H1 (cell line): ENCODE measurements around the gene SPATA21. TPM values are rescaled to one million over a fixed set of nuclear protein-coding genes. Genes with fewer than 3 reads are reported as not detected.

Experiments
- CTCF ChIA-PET: fragments of 300-600 bp; sonication (Branson Sonifier 250); formaldehyde crosslinking; loops from one replicate; lab custom pipeline; 2021; ENCODE audit not compliant: partially characterized antibody; lab: Charles Lee
- POLR2A ChIA-PET: fragments of 300-600 bp; sonication (Branson Sonifier 250); formaldehyde crosslinking; loops from one replicate; lab custom pipeline; 2021; ENCODE audit warnings: inconsistent platforms; ENCODE audit not compliant: partially characterized antibody; lab: Charles Lee
- DNase-seq, 2 experiments: peaks; one replicate each; pipeline versions ENCODE4 v3.0.0 to v3.0.0-alpha.2; 2010 to 2022; ENCODE audit warnings: low spot score in 2 of 2, low read depth in 1 of 2, mixed read lengths in 1 of 2
- FAIRE-seq: peaks from 2 replicates; lab custom pipeline; 2011; peaks lifted over from hg19 to GRCh38; lab: Jason Lieb, UNC
- H2AFZ ChIP-seq: 2 replicates; pipeline ENCODE4 v1.8.1; 2012; ENCODE audit warnings: low read length, inconsistent platforms
- H2AK5ac ChIP-seq: 2 replicates; pipeline ENCODE4 v1.6.1; 2013; ENCODE audit warnings: low read depth, low read length
- H2BK120ac ChIP-seq: replicated peaks from 2 replicates; pipeline ENCODE3; 2013; ENCODE audit warnings: low read depth, low read length, inconsistent platforms
- H2BK12ac ChIP-seq: 2 replicates; pipeline ENCODE4 v1.6.1; 2013; ENCODE audit warnings: low read depth, low read length
- H2BK15ac ChIP-seq: 2 replicates; pipeline ENCODE4 v1.6.1; 2013; ENCODE audit warnings: low read length
- H2BK20ac ChIP-seq: 2 replicates; pipeline ENCODE4 v1.6.1; 2013; ENCODE audit warnings: low read length
- H2BK5ac ChIP-seq: 2 replicates; pipeline ENCODE4 v1.6.1; 2013; ENCODE audit warnings: low read depth, low read length
- H3K14ac ChIP-seq: 2 replicates; pipeline ENCODE4 v1.6.1; 2013; ENCODE audit warnings: inconsistent platforms; ENCODE audit not compliant: insufficient read length
- H3K18ac ChIP-seq: 2 replicates; pipeline ENCODE4 v1.6.1; 2013; ENCODE audit warnings: low read length; ENCODE audit errors: extremely low read depth
- H3K23ac ChIP-seq: 2 replicates; pipeline ENCODE4 v1.6.1; 2013; ENCODE audit warnings: inconsistent platforms; ENCODE audit not compliant: insufficient read length
- H3K23me2 ChIP-seq: 2 replicates; pipeline ENCODE4 v1.6.1; 2013; ENCODE audit warnings: low read depth, low read length
- H3K27ac ChIP-seq: 2 replicates; pipeline ENCODE4 v1.6.1; 2011; ENCODE audit warnings: low read depth, low read length, inconsistent platforms
- H3K27me3 ChIP-seq, 4 experiments: replicated peaks in 1 of 4; 1 replicate in 1 of 4; 2 replicates in 3 of 4; pipeline versions ENCODE4 v1.6.1 to v1.8.1; 2011 to 2013; ENCODE audit warnings: low read length in 3 of 4, mild to moderate bottlenecking in 3 of 4, inconsistent platforms in 2 of 4, mixed read lengths in 2 of 4, moderate library complexity in 1 of 4; ENCODE audit not compliant: control insufficient read depth in 3 of 4, insufficient read depth in 3 of 4; ENCODE audit errors: extremely low read depth in 1 of 4
- H3K36me3 ChIP-seq, 4 experiments: 2 replicates each; pipeline versions ENCODE4 v1.6.1 to v1.8.1; 2011 to 2013; ENCODE audit warnings: mild to moderate bottlenecking in 4 of 4, low read length in 3 of 4, moderate library complexity in 2 of 4, control low read depth in 1 of 4, inconsistent platforms in 1 of 4; ENCODE audit not compliant: insufficient read depth in 4 of 4, control insufficient read depth in 2 of 4
- H3K4ac ChIP-seq: replicated peaks from 2 replicates; pipeline ENCODE3; 2013; ENCODE audit warnings: low read length, low read depth, mixed read lengths, inconsistent platforms; ENCODE audit not compliant: insufficient read length
- H3K4me1 ChIP-seq, 4 experiments: replicated peaks in 1 of 4; 1 replicate in 1 of 4; 2 replicates in 3 of 4; pipeline versions ENCODE4 v1.6.1 to v1.8.1; 2011 to 2013; ENCODE audit warnings: low read length in 3 of 4, inconsistent platforms in 2 of 4, mixed read lengths in 1 of 4; ENCODE audit not compliant: insufficient read depth in 4 of 4, control insufficient read depth in 3 of 4
- H3K4me2 ChIP-seq, 2 experiments: 2 replicates each; pipeline versions ENCODE4 v1.6.1 to v1.8.1; 2011 to 2013; ENCODE audit warnings: low read depth in 2 of 2, low read length in 2 of 2, control low read depth in 1 of 2, inconsistent platforms in 1 of 2, mild to moderate bottlenecking in 1 of 2; ENCODE audit not compliant: insufficient read depth in 1 of 2
- H3K4me3 ChIP-seq, 4 experiments: fragments of 200-600, 300-600 bp in 1 of 4; sonication (generic), shearing (Covaris generic), sonication (Bioruptor Twin) in 1 of 4; 2 replicates each; pipeline versions ENCODE4 v1.5.1 to v1.8.1; 2011 to 2016; ENCODE audit warnings: low read length in 4 of 4, low read depth in 3 of 4, control low read depth in 2 of 4, inconsistent platforms in 2 of 4, mild to moderate bottlenecking in 2 of 4, mixed read lengths in 1 of 4, moderate library complexity in 1 of 4; ENCODE audit not compliant: insufficient read depth in 2 of 4; ENCODE audit errors: extremely low read depth in 1 of 4
- H3K56ac ChIP-seq: replicated peaks from 2 replicates; pipeline ENCODE3; 2013; ENCODE audit warnings: low read depth, mild to moderate bottlenecking, mixed read lengths, low read length, inconsistent platforms; ENCODE audit not compliant: insufficient read length
- H3K79me1 ChIP-seq: 2 replicates; pipeline ENCODE4 v1.6.1; 2013; ENCODE audit warnings: low read depth, low read length, control low read depth
- H3K79me2 ChIP-seq, 2 experiments: 2 replicates each; pipeline versions ENCODE4 v1.6.1 to v1.8.1; 2012 to 2013; ENCODE audit warnings: low read length in 2 of 2, mild to moderate bottlenecking in 2 of 2, inconsistent platforms in 1 of 2; ENCODE audit not compliant: insufficient read depth in 2 of 2, control insufficient read depth in 1 of 2
- H3K9ac ChIP-seq, 4 experiments: replicated peaks in 1 of 4; 1 replicate in 1 of 4; 2 replicates in 3 of 4; pipeline versions ENCODE4 v1.6.1 to v1.8.1; 2011 to 2013; ENCODE audit warnings: low read depth in 3 of 4, low read length in 3 of 4, control low read depth in 2 of 4, mild to moderate bottlenecking in 2 of 4, moderate library complexity in 2 of 4, inconsistent platforms in 1 of 4; ENCODE audit errors: extremely low read depth in 1 of 4
- H3K9me3 ChIP-seq, 2 experiments: 2 replicates each; pipeline versions ENCODE4 v1.6.1 to v1.8.1; 2012 to 2013; ENCODE audit warnings: mild to moderate bottlenecking in 2 of 2, moderate library complexity in 2 of 2, control low read depth in 1 of 2, inconsistent platforms in 1 of 2, low read depth in 1 of 2, low read length in 1 of 2, mixed read lengths in 1 of 2; ENCODE audit not compliant: insufficient read depth in 2 of 2
- H4K20me1 ChIP-seq, 2 experiments: replicated peaks in 1 of 2; 2 replicates each; pipeline versions ENCODE3 to v1.8.1; 2011 to 2013; ENCODE audit warnings: inconsistent platforms in 2 of 2, low read length in 2 of 2, mild to moderate bottlenecking in 1 of 2; ENCODE audit not compliant: insufficient read depth in 2 of 2, control insufficient read depth in 1 of 2
- H4K5ac ChIP-seq: 2 replicates; pipeline ENCODE4 v1.6.1; 2013; ENCODE audit warnings: low read length, low read depth, mixed read lengths, inconsistent platforms; ENCODE audit not compliant: insufficient read length
- H4K8ac ChIP-seq: 2 replicates; pipeline ENCODE4 v1.8.0; 2013; ENCODE audit warnings: mild to moderate bottlenecking, moderate library complexity, low read length, inconsistent platforms; ENCODE audit not compliant: insufficient read depth; ENCODE audit errors: extremely low read depth
- H4K91ac ChIP-seq: replicated peaks from 2 replicates; pipeline ENCODE3; 2013; ENCODE audit warnings: low read length, mixed read lengths, inconsistent platforms; ENCODE audit not compliant: insufficient read length
- FOSL1 ChIP-seq: IDR thresholded peaks from 2 replicates; pipeline ENCODE4 v1.6.1; 2011; ENCODE audit warnings: mild to moderate bottlenecking, low read depth, low read length, moderate library complexity; ENCODE audit not compliant: insufficient read depth
- HDAC6 ChIP-seq: IDR thresholded peaks from one replicate; pipeline ENCODE4 v1.7.1; 2012; ENCODE audit warnings: low read depth, mild to moderate bottlenecking, inconsistent platforms, low read length, moderate library complexity
- JUN ChIP-seq: IDR thresholded peaks from 2 replicates; pipeline ENCODE4 v1.6.1; 2011; ENCODE audit warnings: low read depth, mild to moderate bottlenecking, improper control_type of control experiment, low read length
- POLR2AphosphoS5 ChIP-seq: IDR thresholded peaks from 2 replicates; pipeline ENCODE4 v1.6.1; 2011; ENCODE audit warnings: low read depth, low read length
- RBBP5 ChIP-seq: IDR thresholded peaks from 2 replicates; pipeline ENCODE4 v1.7.1; 2012; ENCODE audit warnings: low read depth, mild to moderate bottlenecking, inconsistent platforms, low read length, moderate library complexity, borderline replicate concordance
- SP1 ChIP-seq: IDR thresholded peaks from 2 replicates; pipeline ENCODE4 v1.6.1; 2011; ENCODE audit warnings: low read depth, low read length
- SP4 ChIP-seq: IDR thresholded peaks from 2 replicates; pipeline ENCODE4 v1.6.1; 2012; ENCODE audit warnings: low read length, inconsistent platforms
- SRF ChIP-seq: IDR thresholded peaks from 2 replicates; pipeline ENCODE4 v1.6.1; 2011; ENCODE audit warnings: mild to moderate bottlenecking, low read depth, low read length, moderate library complexity
- SUZ12 ChIP-seq: fragments of 200-600 bp; sonication (generic); IDR thresholded peaks from 2 replicates; pipeline ENCODE4 v1.6.1; 2012; ENCODE audit warnings: mild to moderate bottlenecking, inconsistent platforms, low read length, moderate library complexity, mixed read lengths
- TAF1 ChIP-seq: IDR thresholded peaks from 2 replicates; pipeline ENCODE4 v1.6.1; 2011; ENCODE audit warnings: mild to moderate bottlenecking, low read depth, low read length
- WGBS, 2 experiments: shearing (Covaris generic) in 1 of 2; methylation state at CpG; one replicate each; pipeline versions ENCODE4 v1.1.6 to v1.1.7; 2013 to 2015; ENCODE audit warnings: low lambda C conversion rate in 2 of 2, mixed read lengths in 2 of 2, inconsistent platforms in 1 of 2, low coverage in 1 of 2, missing lambda C conversion rate in 1 of 2; ENCODE audit not compliant: insufficient replicate concordance in 2 of 2, insufficient coverage in 1 of 2, insufficient read length in 1 of 2; ENCODE audit errors: extremely low coverage in 1 of 2, missing lambda C conversion rate in 1 of 2; 5-methylcytosine and 5-hydroxymethylcytosine counted together
- polyA plus RNA-seq, 7 experiments: library from polyadenylated mRNA; depleted of rRNA in 3 of 7; stranded (reverse) in 5 of 7; unstranded in 2 of 7; fragments of >200 nt in 5 of 7; fragments of 200-250 nt in 2 of 7; gene quantifications; 1 replicate in 5 of 7; 2 replicates in 1 of 7; 4 replicates in 1 of 7; pipeline versions ENCODE4 v1.2.1 to v1.2.3, GENCODE V29; 2011 to 2013; ENCODE audit warnings: missing spikeins in 2 of 7, mixed read lengths in 2 of 7
- total RNA-seq: library from RNA; stranded (reverse); fragmentation: NEBNext Ultra II Directional; extraction: Animal tissue kit (Norgen Biotek cat#: 25700); gene quantifications from 2 replicates; pipeline ENCODE4 v1.2.1, GENCODE V29; 2021
- TF ChIP-seq, protein P1 (sequence below): IDR thresholded peaks from 2 replicates; pipeline ENCODE4 v1.6.1; 2011; ENCODE audit warnings: low read length, improper control_type of control experiment

Gene SPATA21
- total and polyA plus RNA-seq, 2 of the 8 experiments (the other 6 are each of a cell fraction or from before 2014, with no cell fraction given), result not detected

DNA sequence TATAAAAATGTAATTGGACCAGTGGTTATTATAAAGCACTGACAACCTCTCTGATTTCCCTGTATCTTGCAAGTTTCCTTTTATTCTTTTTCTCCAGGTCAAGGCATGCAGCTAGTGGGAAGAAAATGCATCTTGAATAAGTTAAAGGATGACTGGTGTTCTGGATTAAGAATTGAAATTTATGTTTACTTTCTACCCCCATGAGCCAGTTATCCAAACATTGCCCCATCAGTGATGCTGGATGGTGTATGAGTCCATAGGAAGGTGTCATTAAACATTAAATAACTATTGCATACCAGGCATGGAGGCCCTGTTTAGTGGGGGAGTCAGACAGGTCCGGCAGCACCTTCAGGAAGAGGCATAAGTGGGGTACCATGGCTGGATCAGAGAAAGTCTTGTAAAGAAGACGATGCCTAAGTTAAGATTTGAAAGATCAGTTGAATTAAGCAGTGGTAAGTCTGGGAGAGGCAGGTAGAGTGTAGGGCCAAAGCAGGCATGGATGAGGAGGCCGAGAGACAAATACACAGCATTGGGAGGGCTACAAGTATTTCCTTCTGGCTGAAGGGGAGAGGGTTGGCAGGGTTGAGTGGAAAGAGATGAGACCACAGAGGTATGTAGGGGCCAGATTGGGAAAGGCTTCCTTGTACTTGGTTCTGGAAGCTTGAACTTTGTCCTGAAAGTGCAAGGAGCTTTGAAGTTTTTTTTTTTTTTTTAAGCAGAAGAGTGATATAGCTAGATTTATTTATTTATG is 64.5 kb downstream of the SPATA21 start:
- DNase-seq (no peak), FAIRE-seq (no peak)
- no peaks in the 10 kb centered on the region for H3K9me3 ChIP-seq
- H3K14ac ChIP-seq, result no peak overlapping the region
- CTCF ChIA-PET, result interaction anchor here (0.6 to 1.5 kb wide), 4 partner anchors 10 to 144 kb away, joined by 3 to 4 read pairs (median 4); no protein-coding TSS in a partner anchor
- H3K79me2 ChIP-seq, result peaks cover 48 to 95% of the 10 kb centered on the region in 2 experiments
- no peak overlapping the region for H4K5ac ChIP-seq
- no peak overlapping the region for H3K9ac ChIP-seq
- no peak overlapping the region for H3K23ac ChIP-seq
- H2BK12ac ChIP-seq, result no peak overlapping the region
- H3K27me3 ChIP-seq, result no peaks in the 10 kb centered on the region
- POLR2A ChIA-PET, result interaction anchor here (0.8 to 1.3 kb wide), 5 partner anchors 9 to 300 kb away, joined by 3 to 4 read pairs (median 3); no protein-coding TSS in a partner anchor
- H3K27ac ChIP-seq, result no peak overlapping the region
- no peak overlapping the region for H2AFZ ChIP-seq
- H4K91ac ChIP-seq, result no peak overlapping the region
- H2AK5ac ChIP-seq, result no peak overlapping the region
- peaks cover 4% of the 10 kb centered on the region; the same call in 1 of the 2 replicates for H3K23me2 ChIP-seq
- H4K20me1 ChIP-seq, result peaks cover 18 to 35% of the 10 kb centered on the region in 2 experiments
- no peak overlapping the region for H3K4me3 ChIP-seq
- H3K4me1 ChIP-seq, result peaks cover 2 to 11% (median 7%) of the 10 kb centered on the region in 4 experiments; a peak in 5 of 7 replicates
- no peak overlapping the region for H3K56ac ChIP-seq
- H4K8ac ChIP-seq, result no peak overlapping the region
- H2BK15ac ChIP-seq, result no peak overlapping the region
- H2BK120ac ChIP-seq, result no peak overlapping the region
- 87% methylated on average over 3 of the region's 3 CpGs; no CpG with 5 or more reads in 1 of the 2 experiments for WGBS, 2 experiments
- H3K18ac ChIP-seq, result no peak overlapping the region
- H2BK5ac ChIP-seq, result no peak overlapping the region
- peaks cover 0 to 2% (median 0%) of the 10 kb centered on the region in 4 experiments; a peak in 1 of 8 replicates for H3K36me3 ChIP-seq
- H3K4me2 ChIP-seq, result no peak overlapping the region
- H3K79me1 ChIP-seq, result peaks cover 10% of the 10 kb centered on the region
- no peak overlapping the region for H2BK20ac ChIP-seq
- no peak overlapping the region for H3K4ac ChIP-seq
- TF ChIP-seq, protein P1, sequence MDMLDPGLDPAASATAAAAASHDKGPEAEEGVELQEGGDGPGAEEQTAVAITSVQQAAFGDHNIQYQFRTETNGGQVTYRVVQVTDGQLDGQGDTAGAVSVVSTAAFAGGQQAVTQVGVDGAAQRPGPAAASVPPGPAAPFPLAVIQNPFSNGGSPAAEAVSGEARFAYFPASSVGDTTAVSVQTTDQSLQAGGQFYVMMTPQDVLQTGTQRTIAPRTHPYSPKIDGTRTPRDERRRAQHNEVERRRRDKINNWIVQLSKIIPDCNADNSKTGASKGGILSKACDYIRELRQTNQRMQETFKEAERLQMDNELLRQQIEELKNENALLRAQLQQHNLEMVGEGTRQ, result no peak
- TF ChIP-seq JUN (no peak), TAF1 (no peak), SUZ12 (no peak), FOSL1 (no peak), HDAC6 (no peak), SP4 (no peak), SP1 (no peak), RBBP5 (no peak), SRF (no peak), POLR2AphosphoS5 (no peak)
